SK-N-MC (cell line): ENCODE results near the gene DDI1.

ENCODE experiments used
- DNase-seq: peaks from one replicate; pipeline ENCODE4 v3.0.0-alpha.2; 2011; ENCODE audit warnings: low read depth, low spot score
- H3K27ac ChIP-seq: fragments of 200-600 bp; sonication (generic); 2 replicates; pipeline ENCODE4 v1.5.1; 2016; ENCODE audit warnings: mixed run types
- H3K36me3 ChIP-seq: fragments of 200-600 bp; sonication (generic); 2 replicates; pipeline ENCODE4 v1.6.1; 2017; ENCODE audit warnings: antibody characterized with exemption, low read length, mixed read lengths; ENCODE audit not compliant: insufficient read depth
- H3K4me3 ChIP-seq: fragments of 200-600 bp; sonication (generic); 2 replicates; pipeline ENCODE4 v1.5.1; 2016
- H3K9ac ChIP-seq: fragments of 200-600 bp; sonication (generic); 2 replicates; pipeline ENCODE4 v1.8.0; 2017; ENCODE audit warnings: mixed run types, mixed read lengths; ENCODE audit not compliant: insufficient read length
- H3K9me3 ChIP-seq: fragments of 200-600 bp; sonication (generic); 2 replicates; pipeline ENCODE4 v1.6.1; 2017; ENCODE audit warnings: low read depth, mild to moderate bottlenecking, antibody characterized with exemption, low read length, moderate library complexity, mixed read lengths
- EZH2 ChIP-seq: fragments of 200-600 bp; sonication (generic); IDR thresholded peaks from one replicate; pipeline ENCODE4 v1.6.1; 2017; ENCODE audit warnings: antibody characterized with exemption
- FOXP2 ChIP-seq: optimal IDR thresholded peaks from 2 replicates; pipeline ENCODE3; 2011; ENCODE audit warnings: mild to moderate bottlenecking, moderate library complexity; ENCODE audit not compliant: insufficient read depth; ENCODE audit errors: extremely low read length, control extremely low read depth
- POLR2AphosphoS5 ChIP-seq: IDR thresholded peaks from 2 replicates; pipeline ENCODE4 v1.6.1; 2012; ENCODE audit warnings: mild to moderate bottlenecking, low read depth, low read length, borderline replicate concordance

DDI1 gene

DNA sequence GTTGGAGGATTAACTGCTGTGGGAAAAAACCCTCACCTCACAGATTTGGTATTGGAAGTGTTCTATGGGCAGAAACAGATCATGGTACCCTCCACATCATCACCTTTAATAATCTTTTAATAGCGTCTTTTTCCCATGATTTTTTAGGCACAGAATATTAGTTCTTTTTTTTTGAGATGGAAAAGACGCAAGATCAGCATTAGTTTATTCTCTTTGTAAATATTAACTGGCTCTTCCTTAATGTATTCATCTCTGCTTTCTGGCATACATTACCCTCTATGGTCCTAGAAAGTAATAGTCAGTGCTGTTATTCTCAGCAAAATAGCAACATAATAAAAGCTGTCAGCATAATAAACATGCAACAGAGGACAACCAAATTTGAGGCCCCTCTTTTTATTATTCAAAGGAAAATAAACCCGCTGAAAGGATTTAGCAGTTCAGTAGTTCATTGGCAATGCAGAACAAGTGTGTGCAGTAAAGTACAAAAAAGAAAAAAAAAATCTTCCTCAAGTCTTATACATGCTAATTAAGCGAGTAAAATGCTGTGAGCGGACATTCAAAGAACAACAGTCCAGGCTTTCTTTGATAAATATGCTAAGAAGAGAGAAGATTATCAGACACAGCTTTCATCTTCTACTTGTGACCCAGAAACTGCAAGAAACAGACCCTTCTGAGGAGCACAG lies 37.5 kb upstream of the DDI1 start:
- peak overlapping the region; percentile 27; the same call in 1 of the 2 replicates for H3K27ac ChIP-seq
- H3K4me3 ChIP-seq: no peak overlapping the region; the same call in 1 of the 2 replicates
- no peaks in the 10 kb centered on the region for H3K9me3 ChIP-seq
- DNase-seq: no peak
- H3K9ac ChIP-seq: no peak overlapping the region
- TF ChIP-seq EZH2: no peak
- no peak for TF ChIP-seq POLR2AphosphoS5
- peak; percentile 45 for TF ChIP-seq FOXP2
- H3K36me3 ChIP-seq: no peaks in the 10 kb centered on the region

DNA sequence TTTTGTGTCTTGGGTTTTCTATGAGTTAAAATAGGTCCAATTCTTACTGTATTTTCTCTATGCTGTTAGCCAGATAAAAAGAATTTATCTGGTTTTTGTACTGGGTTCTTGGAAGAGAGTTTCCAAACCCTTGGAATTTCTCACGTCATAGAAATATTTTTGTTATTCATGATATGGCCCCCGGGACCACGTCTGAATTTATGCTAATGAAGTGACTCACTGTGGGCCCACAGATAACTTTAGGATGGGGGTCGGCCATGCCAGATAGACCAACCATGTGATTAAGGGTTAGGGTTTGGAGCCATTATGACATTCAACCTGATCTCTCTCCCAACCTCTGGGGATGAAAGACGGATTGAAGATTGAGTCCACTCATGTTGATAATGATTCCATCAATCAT lies 35.6 kb upstream of the DDI1 start:
- DNase-seq: no peak
- TF ChIP-seq EZH2 (no peak), POLR2AphosphoS5 (no peak), FOXP2 (no peak)
- Histone ChIP-seq H3K27ac (no peak overlapping the region), H3K9ac (no peak overlapping the region), H3K36me3 (no peaks in the 10 kb centered on the region), H3K4me3 (no peak overlapping the region), H3K9me3 (no peaks in the 10 kb centered on the region)

DNA sequence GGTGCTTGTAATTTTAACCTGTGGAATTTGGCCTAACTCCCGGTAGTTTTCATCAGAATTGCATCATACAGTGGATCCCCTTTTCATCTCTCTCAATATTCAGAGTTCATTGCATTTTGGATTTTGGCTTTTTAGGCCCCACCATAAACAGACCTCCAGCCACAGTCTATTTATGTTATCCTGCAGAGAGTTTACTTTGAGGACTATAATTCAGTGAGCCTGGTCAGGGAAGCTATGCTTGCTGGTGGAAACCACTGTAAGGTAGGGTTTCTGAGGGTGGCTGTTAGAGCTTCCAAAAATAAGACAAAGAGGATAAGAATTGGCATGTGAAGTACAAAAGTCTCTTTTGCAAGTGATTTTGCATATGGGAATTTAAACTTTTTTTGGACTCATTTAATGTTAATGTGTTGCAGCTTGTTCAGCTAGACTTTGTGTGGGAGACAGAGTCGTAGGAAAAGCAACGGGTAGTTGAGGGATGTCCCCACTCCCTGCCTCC lies 34.8 kb upstream of the DDI1 start:
- Histone ChIP-seq H3K9me3 (no peaks in the 10 kb centered on the region), H3K9ac (no peak overlapping the region), H3K27ac (peak overlapping the region; percentile 10; the same call in 1 of the 2 replicates), H3K4me3 (no peak overlapping the region), H3K36me3 (no peaks in the 10 kb centered on the region)
- no peak for TF ChIP-seq POLR2AphosphoS5
- TF ChIP-seq EZH2: no peak
- TF ChIP-seq FOXP2: no peak
- DNase-seq: no peak

DNA sequence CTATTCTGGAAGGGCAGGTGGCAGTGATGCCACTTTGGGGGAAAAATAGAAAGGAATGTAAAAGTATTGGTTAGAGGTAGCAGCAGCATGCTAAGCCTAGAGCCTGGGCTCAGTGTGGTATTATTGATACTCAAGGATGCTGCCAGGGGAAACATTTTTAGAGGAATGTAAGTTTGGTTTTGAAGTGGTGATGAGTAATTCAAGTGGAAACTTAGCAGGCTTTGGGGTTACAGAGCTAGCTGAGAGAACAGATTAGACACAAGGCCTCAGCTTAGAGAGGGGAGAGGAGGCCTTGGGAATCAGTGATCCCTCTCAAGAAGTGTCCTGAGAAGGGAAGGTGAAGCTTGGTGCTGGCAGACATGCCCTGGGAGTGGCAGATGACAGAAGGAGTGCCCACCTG lies 32.9 kb upstream of the DDI1 start:
- Histone ChIP-seq H3K4me3 (no peak overlapping the region), H3K9me3 (no peaks in the 10 kb centered on the region), H3K9ac (no peak overlapping the region), H3K27ac (no peak overlapping the region), H3K36me3 (no peaks in the 10 kb centered on the region)
- DNase-seq: no peak
- TF ChIP-seq FOXP2 (no peak), EZH2 (no peak), POLR2AphosphoS5 (no peak)

DNA sequence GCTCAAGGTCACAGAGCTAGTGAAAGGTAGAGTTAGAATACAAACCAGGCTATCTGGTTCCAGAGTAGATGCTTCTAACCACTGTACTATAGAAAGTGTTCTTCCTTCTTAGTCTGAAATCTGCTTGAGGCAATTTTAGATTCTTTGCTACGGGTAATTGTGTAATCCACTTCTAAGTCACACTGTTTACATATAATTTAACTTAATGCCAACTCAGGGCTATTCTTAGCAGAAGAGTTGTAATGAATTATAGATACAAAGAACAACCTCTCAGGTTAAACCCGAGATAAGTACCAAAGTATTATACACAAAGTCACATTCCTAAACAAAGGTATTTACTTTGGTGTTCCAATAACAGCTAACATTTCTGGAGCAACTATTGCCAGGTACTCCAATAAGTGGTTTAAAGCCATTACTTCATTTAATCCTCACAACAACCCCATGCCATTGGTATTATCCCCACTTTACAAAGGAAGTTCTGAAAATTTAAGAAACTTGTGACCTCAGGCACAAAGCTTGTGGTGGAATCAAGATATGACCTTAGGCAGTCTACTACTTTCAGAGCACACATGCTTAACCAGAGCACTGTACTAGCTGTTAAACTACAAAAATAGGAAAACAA lies 31.1 kb upstream of the DDI1 start:
- Histone ChIP-seq H3K9me3 (no peaks in the 10 kb centered on the region), H3K9ac (no peak overlapping the region), H3K27ac (peak overlapping the region; percentile 65), H3K4me3 (no peak overlapping the region), H3K36me3 (no peaks in the 10 kb centered on the region)
- peak; percentile 69 for DNase-seq
- TF ChIP-seq FOXP2: no peak
- no peak for TF ChIP-seq EZH2
- no peak; the same call in 1 of the 2 replicates for TF ChIP-seq POLR2AphosphoS5

DNA sequence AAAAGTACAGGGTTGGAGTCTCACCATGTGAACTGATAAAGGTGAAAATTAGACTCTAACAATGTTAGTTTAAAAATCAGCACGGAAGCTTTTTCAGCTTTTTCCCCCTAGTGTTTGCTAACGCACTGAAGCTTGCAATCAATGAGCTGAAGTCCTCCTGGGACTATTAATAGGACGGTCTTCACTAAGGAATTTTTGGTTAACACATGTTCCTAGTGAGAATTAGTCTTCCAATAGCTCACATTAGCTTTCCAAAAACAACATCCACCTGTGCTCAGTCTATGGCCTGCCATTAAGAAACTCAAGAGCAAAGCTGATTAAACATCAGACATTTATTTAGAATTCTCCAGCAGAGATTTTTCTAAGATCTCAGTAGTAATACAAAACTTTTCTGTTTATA lies 26.7 kb upstream of the DDI1 start:
- Histone ChIP-seq H3K9ac (peak overlapping the region; percentile 25), H3K36me3 (no peaks in the 10 kb centered on the region), H3K9me3 (no peaks in the 10 kb centered on the region), H3K4me3 (peak overlapping the region; percentile 28; the same call in 1 of the 2 replicates), H3K27ac (peak overlapping the region; percentile 79)
- DNase-seq: no peak
- TF ChIP-seq FOXP2 (no peak), POLR2AphosphoS5 (no peak), EZH2 (no peak)

DNA sequence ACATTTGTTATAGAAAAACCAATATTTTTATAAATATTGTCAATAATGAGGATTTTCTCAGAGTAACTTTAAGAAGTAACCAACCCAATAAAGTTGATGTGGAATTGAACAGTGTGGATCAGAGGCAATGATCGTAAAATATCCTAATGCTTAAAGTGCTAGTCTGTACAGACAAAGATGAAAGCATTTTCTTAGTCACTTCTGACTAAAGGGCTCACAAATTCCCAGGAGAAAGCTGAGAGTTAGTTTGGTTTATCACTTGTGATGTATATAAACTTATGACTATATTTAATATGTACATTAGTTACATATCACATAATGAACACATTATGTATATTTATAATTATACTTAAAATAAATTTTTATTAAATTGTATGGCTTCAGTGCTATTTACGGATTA lies 25.4 kb upstream of the DDI1 start:
- Histone ChIP-seq H3K27ac (peak overlapping the region; percentile 60; the same call in 1 of the 2 replicates), H3K4me3 (no peak overlapping the region), H3K36me3 (no peaks in the 10 kb centered on the region), H3K9ac (no peak overlapping the region), H3K9me3 (no peaks in the 10 kb centered on the region)
- TF ChIP-seq POLR2AphosphoS5 (no peak), EZH2 (no peak), FOXP2 (no peak)
- DNase-seq: no peak

DNA sequence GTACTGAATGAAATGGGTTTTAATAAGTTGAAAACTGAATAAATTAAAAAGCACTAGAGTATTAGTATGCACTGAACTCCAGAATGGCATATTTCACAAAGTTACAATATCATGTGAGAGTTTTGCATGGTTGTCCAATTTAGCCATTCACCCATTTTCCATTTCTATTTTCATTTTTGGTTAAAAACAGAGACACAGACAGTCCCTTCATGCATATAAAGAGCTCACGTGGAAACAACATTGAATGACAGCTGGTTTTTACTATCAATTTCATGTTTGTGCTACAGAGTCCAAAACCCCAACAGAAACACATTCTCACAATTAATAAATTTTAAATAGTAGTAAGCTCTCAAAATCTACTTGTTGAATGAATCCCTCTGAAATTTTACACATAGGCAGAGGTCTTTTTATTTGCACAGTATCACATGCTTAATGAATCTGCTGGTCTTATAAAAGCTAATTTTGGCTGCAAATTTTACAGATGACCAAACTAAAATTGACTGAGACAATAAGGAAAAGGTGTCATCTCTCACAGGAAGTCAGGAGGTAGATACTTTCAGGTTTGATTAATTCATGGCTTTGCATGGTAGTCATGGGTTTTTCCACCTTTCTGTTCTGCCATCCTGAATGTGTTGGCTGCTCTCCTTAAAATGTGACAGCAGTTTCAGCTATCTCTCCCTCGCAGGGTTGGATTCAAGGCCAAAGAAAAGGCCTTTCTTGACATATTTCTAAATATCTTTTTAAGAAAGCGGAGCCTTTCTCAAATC lies 20.6 kb upstream of the DDI1 start:
- Histone ChIP-seq H3K9ac (no peak overlapping the region), H3K9me3 (no peaks in the 10 kb centered on the region), H3K4me3 (no peak overlapping the region), H3K27ac (no peak overlapping the region), H3K36me3 (no peaks in the 10 kb centered on the region)
- TF ChIP-seq POLR2AphosphoS5 (no peak), EZH2 (no peak), FOXP2 (no peak)
- DNase-seq: no peak
